Muscle of arm (tissue), 12 donors: ENCODE measurements around the gene CHPT1. TPM values are rescaled to one million over a fixed set of nuclear protein-coding genes. Genes with fewer than 3 reads are reported as not detected.
"Not testable (repeated sequence)": the region's sequence is repeated elsewhere in the genome, so short reads cannot be mapped to it uniquely, and the experiment has no call there.

Source experiments
- DNase-seq: peaks from one replicate; pipeline ENCODE4 v3.0.0-alpha.2; 2013
- polyA plus RNA-seq, 12 donors: library from polyadenylated mRNA; unstranded; fragments of 120-200 nt; gene quantifications; one replicate each; pipeline ENCODE4 v1.2.1, GENCODE V29; 2013; ENCODE audit not compliant: insufficient read length in 12 of 12

Gene CHPT1
- polyA plus RNA-seq, 12 donors = 23.5 to 49.3 (median 30.1) TPM; not detected in 1

DNA sequence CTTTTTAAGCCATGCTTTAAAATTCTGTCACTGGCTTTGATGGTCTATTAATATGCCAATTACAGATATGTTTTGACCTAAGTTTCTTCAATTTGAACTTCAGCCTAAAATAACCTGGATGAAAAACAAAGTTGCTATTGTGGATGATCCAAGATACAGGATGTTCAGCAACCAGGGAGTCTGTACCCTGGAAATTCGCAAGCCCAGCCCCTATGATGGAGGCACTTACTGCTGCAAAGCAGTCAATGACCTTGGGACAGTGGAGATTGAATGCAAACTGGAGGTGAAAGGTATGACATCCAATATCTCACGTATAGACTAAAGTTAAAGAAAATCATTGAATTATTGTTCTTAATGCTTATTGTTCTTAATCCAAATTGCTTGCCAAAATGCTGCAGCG, 17.2 kb upstream of the CHPT1 start:
- no peak for DNase-seq

GRCh38 chr12:101680647-101681046, 16.8 kb upstream of the CHPT1 start:
- DNase-seq = no peak

GRCh38 chr12:101681627-101682026, 15.8 kb upstream of the CHPT1 start:
- DNase-seq = not testable (repeated sequence)

GRCh38 chr12:101685092-101685491, 12.3 kb upstream of the CHPT1 start:
- DNase-seq = no peak

- no peak for DNase-seq
Measured at GRCh38 chr12:101686176-101686575, 11.3 kb upstream of the CHPT1 start.

DNA sequence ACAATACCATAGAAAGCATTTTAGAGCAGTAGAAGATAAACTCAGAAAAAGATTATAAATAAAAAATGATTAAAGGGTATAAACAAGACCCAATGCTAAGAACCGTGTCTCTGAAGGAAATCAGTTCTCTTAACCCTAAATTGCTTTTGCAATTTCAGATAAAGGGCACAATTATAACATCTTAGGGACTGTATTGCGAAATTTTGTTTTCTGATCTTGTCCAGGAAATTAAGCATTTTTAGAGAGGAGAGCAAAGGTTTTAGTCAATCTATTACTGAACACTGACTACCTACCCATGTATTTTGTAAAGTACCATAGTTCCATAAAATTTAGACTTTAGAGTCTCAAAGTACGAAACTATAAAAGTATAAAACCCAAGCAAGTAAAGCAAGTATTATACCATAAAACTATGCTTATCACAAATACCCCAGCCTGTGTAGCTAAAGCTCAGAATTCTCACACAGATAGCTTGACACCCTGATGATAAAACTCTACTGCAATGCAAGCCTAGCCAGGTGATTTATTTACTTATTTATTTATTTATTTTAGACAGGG, 6.8 kb upstream of the CHPT1 start:
- no peak for DNase-seq

DNA sequence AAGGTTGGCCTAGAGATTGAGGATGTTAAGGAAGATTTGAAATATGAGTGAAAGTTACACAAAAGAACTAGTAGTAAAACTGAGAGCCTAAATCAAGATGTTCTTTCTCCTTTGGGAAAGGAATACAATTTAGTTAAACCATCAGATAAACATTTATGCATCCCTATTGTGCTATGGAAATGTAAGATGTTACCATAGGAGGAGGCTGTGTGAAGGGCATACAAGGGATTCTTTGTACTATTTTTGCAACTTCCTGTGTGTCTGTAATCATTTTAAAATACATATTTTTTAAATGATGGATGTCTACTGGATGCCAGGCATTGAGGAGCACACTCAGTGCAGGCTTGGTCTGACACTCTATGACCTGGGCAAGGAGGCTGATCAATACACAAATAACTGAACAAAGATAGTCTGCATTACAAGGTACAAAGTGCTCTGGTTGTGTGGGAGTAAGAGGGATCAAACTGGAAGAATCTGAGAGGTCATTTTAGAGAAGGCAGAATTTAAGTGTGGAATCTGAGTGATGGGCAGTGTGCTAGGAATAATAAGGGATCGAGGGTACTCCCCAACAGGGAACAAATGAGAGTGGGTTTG, 5.8 kb upstream of the CHPT1 start:
- no peak for DNase-seq

DNA sequence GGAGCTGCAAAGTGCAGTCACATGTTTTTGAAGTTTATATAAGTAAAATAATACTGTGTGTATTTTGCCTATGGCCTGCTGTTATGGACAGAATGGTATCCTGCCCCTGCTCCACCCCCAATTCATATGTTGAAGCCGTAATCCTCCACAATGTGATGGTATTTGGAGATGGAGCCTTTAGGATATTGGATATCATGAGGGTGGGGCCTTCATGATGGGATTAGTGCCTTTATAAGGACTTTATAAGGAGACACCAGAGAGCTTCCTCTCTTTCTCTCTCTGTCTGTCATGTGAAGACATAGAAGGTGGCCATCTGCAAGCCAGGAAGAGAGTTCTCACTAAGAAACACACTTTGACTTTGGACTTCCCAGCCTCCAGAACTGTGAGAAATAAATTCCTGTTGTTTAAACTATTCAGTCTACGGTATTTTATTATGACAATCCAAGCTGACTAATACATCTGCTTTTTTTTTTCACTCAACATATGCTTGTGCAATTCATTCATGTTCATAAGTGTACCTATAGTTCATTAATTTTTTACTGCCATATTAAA, 3.1 kb upstream of the CHPT1 start:
- no peak for DNase-seq

- DNase-seq = no peak
Measured at GRCh38 chr12:101694986-101695385, 2.5 kb upstream of the CHPT1 start.

- DNase-seq = no peak
Measured at GRCh38 chr12:101695706-101696105, 1.7 kb upstream of the CHPT1 start.

DNA sequence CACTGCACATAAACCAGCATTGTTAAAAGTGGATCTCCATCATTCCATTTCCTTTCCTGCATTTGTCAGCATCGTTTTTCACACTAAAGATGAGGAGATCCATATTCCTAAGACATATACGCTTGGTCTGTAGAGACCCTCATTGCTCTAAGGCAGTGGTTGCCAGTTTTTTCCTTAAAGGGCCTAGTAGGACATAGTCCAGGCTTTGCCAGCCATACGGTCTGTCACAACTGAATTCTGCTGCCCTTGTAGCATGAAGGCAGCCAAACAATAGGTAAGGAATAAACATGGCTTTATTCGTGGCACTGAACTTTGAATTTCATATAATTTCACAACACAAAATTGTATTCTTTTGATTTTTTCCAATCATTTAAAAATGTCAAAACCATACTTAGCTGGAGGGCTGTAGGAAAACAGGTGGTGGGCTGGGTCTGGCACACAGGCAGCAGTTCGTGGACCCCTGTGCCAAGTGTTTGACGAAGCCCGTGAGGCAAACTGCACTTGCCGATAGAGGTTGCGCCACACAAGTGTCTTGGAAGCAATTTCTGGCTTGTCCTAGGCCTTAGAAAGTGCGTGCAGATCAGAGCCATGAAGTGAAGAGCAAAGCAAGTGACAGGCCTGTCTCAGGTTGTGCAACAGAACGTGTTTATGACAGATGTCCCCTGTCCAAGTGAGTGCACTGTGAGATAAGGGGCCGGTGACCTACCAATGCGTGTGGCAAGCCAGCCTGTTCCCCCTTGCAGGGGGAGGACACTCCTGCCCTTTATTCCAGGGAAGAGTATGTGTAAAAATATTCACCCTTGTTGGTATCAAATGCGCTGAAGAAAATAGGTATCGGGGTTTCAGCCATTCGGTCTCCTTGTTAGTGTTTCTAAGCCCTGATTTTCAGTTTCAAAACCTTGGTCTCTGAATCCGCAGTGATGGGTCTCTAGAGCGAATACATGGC, 916 bp upstream of the CHPT1 start:
- no peak for DNase-seq

DNA sequence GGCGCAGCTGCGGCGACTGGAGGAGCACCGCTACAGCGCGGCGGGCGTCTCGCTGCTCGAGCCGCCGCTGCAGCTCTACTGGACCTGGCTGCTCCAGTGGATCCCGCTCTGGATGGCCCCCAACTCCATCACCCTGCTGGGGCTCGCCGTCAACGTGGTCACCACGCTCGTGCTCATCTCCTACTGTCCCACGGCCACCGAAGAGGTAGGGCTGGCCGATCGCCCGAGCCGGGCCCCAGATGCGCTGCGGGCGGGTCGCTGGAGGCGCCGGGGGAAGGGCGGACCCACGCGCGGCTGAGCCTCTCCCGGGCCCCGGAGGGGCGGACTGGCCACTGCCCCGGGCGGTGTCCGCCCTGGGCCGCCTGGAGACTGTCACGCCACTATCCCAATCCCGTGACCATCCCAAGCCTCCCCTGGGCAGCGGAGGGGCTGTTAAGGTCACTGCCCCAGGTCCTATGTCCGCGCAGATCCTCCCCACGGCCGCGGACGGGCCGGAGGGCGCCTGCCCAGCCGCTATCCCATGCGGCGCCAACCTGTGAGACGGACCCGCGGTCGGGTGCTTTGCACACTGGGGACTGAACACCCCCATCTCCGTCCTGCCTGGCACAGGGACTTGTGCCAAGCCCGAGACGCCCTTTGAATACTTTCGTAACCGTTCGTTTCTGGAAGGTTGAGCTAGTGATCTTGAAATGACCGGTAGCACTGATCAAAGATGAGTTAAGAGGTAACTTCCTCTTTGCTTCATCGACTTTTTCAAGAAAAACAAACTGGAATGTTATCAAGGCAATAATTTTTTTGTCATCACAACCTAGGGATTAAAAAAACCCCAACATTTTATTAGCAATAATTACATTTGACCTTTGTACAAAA, 725 bp downstream of the CHPT1 start:
- peak; percentile 43 for DNase-seq

DNA sequence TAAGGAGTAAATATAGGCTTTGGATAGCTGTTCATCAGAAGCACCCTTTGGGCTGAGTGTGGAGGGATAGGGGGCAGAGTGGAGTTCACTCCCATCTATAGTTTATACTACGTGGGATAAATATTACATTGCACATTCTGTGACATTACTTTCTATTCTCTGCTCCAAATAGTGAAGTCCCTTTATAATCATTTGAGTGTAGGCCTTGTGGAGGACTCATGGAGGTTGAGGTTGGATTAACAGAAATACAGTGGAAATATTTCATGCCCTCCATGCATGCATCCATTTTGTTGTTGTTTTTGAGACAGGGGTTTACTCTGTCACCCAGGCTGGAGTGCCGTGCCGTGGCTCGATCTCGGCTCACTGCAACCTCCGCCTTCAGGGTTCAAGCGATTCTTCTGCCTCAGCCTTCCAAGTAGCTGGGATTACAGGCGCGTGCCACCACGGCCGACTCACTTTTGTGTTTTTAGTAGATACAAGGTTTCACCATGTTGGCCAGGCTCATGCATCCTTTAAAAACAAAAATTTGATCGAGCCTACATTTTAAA, 1.4 kb downstream of the CHPT1 start:
- DNase-seq = peak; percentile 11

DNA sequence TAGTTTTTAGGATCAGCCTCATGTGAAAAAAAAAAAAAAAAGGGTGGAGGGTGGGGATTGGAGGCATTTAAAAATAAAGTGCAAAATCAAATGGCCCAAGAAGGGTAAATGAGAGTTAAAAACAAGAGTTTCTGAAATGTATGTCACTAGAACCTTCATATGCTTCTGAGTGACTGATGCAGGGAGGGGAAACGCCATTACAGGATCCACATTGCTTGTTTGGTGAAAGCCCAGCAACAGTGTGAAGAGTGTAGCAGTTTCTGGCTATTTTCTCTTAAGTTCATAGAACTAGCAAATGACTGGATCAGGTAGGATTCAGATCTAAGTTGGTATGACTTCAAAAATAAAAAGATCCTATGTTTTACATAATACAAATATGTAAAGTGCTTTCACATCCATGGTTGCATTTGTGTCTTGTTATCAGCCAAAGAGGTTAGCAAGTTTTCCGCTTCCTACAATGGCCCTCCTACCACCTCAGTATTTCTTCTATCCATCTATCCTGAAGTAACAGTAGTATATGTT, 2.9 kb downstream of the CHPT1 start:
- no peak for DNase-seq

- no peak for DNase-seq
Measured at GRCh38 chr12:101703487-101703886, 6.0 kb downstream of the CHPT1 start.

DNA sequence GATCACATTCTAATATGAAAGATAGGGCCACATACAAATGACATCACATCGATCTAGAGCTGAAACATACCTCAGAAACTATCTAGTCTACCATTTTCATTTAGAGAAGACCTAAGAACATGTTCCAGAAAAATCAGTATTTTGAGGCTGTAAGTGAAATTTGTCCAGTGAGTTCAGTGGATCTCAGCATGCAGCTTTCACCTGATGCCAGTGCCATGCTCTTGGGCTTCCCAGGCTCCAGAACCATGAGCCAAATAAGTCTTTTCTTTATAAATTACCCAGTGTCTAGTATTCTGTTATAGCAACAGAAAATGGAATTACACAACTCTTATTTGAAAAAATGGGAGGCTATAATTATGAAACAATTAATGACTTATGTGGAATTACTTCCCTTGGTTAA, 9.0 kb downstream of the CHPT1 start:
- DNase-seq = no peak

DNA sequence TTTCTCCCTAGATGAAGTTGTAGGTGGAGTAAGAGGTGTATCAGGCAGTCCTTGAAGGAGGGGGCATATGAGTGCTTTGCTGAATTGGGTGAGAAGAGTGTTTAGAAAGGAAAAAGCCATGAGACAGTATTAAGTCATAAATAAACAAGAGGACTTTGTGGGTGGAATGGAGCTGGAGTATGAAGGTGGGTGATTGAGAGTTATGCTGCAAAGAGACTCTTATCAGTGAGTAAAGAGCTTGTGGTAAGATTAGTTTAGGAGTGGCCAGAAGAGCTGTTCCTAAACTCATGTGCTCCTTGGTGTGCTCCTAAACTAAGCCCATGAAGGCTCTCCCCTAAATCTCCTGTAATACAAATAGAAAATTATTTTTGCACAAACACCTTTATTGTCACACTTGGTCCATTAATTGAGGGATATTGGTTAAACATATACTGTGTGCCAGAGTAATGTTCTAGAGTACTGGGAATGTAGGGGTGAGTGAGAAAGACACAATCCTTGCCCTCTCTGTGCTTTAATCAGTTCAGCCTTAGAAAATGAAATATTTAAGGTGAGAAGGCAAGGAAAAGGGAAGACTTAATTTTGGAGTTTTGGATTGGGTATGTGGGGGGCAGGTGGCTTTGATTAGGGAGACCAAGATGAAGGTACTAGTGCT, 9.8 kb downstream of the CHPT1 start:
- DNase-seq = no peak

DNA sequence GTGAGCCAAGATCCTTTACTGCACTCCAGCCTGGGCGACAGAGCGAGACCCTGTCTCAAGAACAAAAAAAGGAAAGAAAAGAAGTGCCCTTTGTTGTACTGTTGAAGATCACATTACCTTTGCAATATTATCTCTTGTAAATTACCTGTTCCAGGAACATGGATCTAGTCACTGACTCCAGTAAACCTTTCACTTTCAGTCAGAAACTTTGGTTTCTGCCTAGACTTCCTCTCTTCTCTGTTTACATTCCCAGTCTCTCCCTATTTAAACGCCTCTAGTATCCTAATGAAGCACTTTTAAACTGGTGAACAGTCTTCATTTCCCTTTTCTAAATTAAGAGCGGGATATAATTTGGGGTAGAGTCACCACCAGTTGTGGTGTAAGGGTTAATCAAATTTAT, 12.8 kb downstream of the CHPT1 start:
- DNase-seq = no peak

DNA sequence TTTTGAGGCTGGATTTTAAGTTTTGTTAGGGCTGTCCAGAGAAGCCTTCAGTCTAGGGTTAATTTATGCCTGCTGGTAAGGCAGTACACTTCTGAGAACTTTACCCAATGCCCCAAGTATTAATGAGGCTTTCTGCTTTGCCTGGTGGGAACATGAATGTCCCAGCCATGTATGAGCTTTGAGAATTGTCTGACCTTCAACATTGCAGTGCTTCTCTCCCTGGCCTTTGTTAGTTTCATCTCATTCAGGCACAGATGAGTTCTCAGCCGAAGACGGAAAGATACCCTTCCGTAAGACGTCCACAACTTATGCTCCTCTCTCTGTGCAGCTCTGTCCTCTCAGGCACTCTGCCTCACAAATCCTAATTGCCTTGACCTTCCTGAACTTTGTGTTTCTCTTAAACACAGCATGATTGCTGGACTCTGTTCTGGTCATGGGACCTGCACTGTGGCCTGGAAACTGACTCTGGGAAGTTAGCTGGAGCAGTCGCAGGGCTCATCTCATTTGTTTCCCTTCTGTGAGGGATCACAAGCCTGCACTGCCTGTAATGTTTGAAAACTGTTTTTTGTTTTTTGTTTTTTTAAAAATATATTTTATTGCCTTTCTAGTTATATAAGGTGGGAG, 15.7 kb downstream of the CHPT1 start:
- DNase-seq = peak; percentile 12

GRCh38 chr12:101713930-101714329, 16.5 kb downstream of the CHPT1 start:
- no peak for DNase-seq
